HCT116 (cell line): ENCODE data around the gene SPACA4. TPM values are rescaled to one million over a fixed set of nuclear protein-coding genes. Genes with fewer than 3 reads are reported as not detected.

Source experiments
- CBX3 ChIP-seq: IDR thresholded peaks from 2 replicates; pipeline ENCODE4 v1.6.1; 2012; ENCODE audit warnings: low read depth
- EGR1 ChIP-seq: IDR thresholded peaks from 2 replicates; pipeline ENCODE4 v1.6.1; 2012; ENCODE audit warnings: low read depth
- EZH2 ChIP-seq: fragments of 200-600 bp; sonication (generic); IDR thresholded peaks from 2 replicates; pipeline ENCODE4 v1.6.1; 2017; ENCODE audit warnings: antibody characterized with exemption, mixed run types
- EZH2phosphoT487 ChIP-seq: fragments of 200-600 bp; IDR thresholded peaks from 2 replicates; pipeline ENCODE4 v1.6.1; 2018; ENCODE audit warnings: antibody characterized with exemption, borderline replicate concordance
- FOSL1 ChIP-seq: IDR thresholded peaks from 2 replicates; pipeline ENCODE4 v1.6.1; 2012; ENCODE audit warnings: low read depth
- POLR2A ChIP-seq: IDR thresholded peaks from 2 replicates; pipeline ENCODE4 v1.7.0; 2011; ENCODE audit warnings: borderline replicate concordance; ENCODE audit not compliant: insufficient read depth, insufficient read length; ENCODE audit errors: extremely low read depth
- POLR2AphosphoS5 ChIP-seq: IDR thresholded peaks from 2 replicates; pipeline ENCODE4 v1.6.1; 2011; ENCODE audit warnings: mild to moderate bottlenecking, low read depth, low read length, moderate library complexity
- RAD21 ChIP-seq: IDR thresholded peaks from 2 replicates; pipeline ENCODE4 v1.6.1; 2012; ENCODE audit warnings: low read depth, mild to moderate bottlenecking
- YY1 ChIP-seq: IDR thresholded peaks from 2 replicates; pipeline ENCODE4 v1.6.1; 2011; ENCODE audit warnings: low read length, low read depth, moderate library complexity, mild to moderate bottlenecking; ENCODE audit not compliant: insufficient replicate concordance; ENCODE audit errors: extremely low read depth
- ZFX ChIP-seq: fragments of 450-650 bp; IDR thresholded peaks from 2 replicates; pipeline ENCODE4 v1.6.1; 2017
- ZNF274 ChIP-seq: fragments of 200-500 bp; sonication (Bioruptor generic); IDR thresholded peaks from 2 replicates; pipeline ENCODE4 v1.6.1; 2014; ENCODE audit warnings: mild to moderate bottlenecking, low read depth, low read length, inconsistent platforms
- total RNA-seq: library from RNA; stranded (reverse); gene quantifications from one replicate; pipeline ENCODE4 v1.2.1, GENCODE V29; 2021; ENCODE audit not compliant: unreplicated experiment
- TF ChIP-seq, protein P1 (sequence below): IDR thresholded peaks from 2 replicates; pipeline ENCODE4 v1.6.1; 2012; ENCODE audit warnings: low read depth
- TF ChIP-seq, protein P2 (sequence below): IDR thresholded peaks from 2 replicates; pipeline ENCODE4 v1.6.1; 2012

The SPACA4 gene
- total RNA-seq, 1 experiment from 2014 or later, result not detected

DNA sequence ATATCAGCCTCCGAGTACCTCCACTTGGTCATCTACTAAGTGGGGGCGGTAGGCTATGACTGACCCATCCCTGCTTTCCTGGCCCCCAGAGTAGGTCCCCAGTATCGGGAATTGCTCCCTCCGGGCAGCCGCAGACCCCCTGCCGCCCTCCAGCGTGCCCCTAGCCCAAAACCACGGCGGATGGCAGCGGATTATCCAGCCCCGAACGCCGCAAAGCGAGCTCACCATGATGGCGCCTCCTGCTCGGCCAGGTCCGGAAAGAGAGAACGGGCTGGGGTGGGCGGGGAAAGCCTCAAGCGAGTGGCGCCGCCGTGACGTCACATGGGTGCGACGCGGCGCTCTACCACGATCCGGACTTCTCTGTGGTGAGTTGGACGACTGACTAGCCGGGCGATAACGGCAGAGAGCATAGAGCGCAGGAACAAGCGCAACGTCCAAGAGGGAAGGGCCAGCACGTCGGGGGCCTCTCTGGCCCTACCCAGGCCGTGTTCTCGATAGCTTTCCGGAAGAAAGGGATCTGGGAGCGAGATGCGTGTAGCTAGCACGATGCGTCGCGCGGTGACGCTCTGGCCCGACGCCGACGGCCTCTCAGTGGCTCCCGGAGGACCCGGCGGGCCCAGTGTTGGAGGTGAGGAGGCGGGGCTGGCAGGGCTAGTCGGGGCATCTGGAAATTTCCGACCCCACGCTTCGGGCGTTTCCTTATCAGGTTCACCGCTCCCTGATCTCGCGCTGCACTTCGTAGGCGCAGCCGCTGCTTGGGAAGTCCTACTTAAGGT, 12.6 kb downstream of the SPACA4 start, which contains the start of the genes RPL18 and SPHK2 (continued):
- TF ChIP-seq, protein P1, sequence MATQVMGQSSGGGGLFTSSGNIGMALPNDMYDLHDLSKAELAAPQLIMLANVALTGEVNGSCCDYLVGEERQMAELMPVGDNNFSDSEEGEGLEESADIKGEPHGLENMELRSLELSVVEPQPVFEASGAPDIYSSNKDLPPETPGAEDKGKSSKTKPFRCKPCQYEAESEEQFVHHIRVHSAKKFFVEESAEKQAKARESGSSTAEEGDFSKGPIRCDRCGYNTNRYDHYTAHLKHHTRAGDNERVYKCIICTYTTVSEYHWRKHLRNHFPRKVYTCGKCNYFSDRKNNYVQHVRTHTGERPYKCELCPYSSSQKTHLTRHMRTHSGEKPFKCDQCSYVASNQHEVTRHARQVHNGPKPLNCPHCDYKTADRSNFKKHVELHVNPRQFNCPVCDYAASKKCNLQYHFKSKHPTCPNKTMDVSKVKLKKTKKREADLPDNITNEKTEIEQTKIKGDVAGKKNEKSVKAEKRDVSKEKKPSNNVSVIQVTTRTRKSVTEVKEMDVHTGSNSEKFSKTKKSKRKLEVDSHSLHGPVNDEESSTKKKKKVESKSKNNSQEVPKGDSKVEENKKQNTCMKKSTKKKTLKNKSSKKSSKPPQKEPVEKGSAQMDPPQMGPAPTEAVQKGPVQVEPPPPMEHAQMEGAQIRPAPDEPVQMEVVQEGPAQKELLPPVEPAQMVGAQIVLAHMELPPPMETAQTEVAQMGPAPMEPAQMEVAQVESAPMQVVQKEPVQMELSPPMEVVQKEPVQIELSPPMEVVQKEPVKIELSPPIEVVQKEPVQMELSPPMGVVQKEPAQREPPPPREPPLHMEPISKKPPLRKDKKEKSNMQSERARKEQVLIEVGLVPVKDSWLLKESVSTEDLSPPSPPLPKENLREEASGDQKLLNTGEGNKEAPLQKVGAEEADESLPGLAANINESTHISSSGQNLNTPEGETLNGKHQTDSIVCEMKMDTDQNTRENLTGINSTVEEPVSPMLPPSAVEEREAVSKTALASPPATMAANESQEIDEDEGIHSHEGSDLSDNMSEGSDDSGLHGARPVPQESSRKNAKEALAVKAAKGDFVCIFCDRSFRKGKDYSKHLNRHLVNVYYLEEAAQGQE, result no peak
- peak; percentile 86 for TF ChIP-seq POLR2A
- TF ChIP-seq ZFX, result no peak
- TF ChIP-seq CBX3, result peak; percentile 95
- TF ChIP-seq, protein P2, sequence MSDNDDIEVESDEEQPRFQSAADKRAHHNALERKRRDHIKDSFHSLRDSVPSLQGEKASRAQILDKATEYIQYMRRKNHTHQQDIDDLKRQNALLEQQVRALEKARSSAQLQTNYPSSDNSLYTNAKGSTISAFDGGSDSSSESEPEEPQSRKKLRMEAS, result peak; percentile 95
- no peak for TF ChIP-seq RAD21
- peak; percentile 74 for TF ChIP-seq YY1
- peak; percentile 42; the same call in 1 of the 2 replicates for TF ChIP-seq EGR1
- no peak for TF ChIP-seq EZH2phosphoT487
- TF ChIP-seq FOSL1, result no peak
- no peak for TF ChIP-seq ZNF274
- peak; percentile 97 for TF ChIP-seq POLR2AphosphoS5
- no peak for TF ChIP-seq EZH2
